Measurements from ENCODE around the gene NRXN3. TPM values are rescaled to one million over a fixed set of nuclear protein-coding genes. Genes with fewer than 3 reads are reported as not detected.

NRXN3 gene
- total and polyA plus RNA-seq, 2 experiments from 2014 or later: 1.0 to 1.8 TPM

DNA sequence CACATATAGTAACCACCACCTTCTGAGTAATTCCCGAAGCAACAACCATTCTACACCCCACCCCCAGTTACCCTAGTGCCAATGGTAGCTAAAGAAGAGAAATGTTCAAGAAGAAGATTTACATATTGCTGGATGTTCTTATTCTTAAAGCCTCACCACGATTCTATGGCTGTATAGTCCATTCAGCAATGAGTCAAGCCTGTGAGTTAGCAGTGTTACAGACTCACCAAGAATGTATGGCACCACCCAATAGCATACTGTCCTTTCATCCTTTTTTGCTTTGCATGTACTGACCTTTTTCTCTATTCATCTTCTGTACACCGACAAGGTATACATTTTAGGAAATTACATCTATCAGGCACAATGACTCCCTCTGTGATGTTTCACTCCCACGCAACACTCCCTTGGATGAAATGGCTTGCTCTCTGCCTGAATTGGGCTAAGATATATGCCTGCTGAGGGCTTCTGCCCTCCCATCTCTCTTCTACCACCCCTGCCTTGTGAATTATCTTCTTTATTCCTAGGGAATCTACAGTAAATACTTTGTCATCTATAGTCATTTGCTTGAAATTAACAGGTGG, 1095.3 kb downstream of the NRXN3 start:
- Histone ChIP-seq H2AFZ (no peak overlapping the region), H3K9me2 (ENCODE audit: insufficient read depth) (no peaks in the 10 kb centered on the region), H3K79me2 (replicated peaks; ENCODE audit: insufficient read depth) (no peaks in the 10 kb centered on the region), H3K27me3 (ENCODE audit: insufficient read depth) (no peaks in the 10 kb centered on the region), H3K4me1 (ENCODE audit: insufficient read depth) (no peaks in the 10 kb centered on the region), H3K27ac (ENCODE audit: low read depth) (no peak overlapping the region), H3K36me3 (ENCODE audit: insufficient read depth) (no peaks in the 10 kb centered on the region; the same call in 1 of the 2 replicates), H3K4me3 (no peak overlapping the region), H3F3A (replicated peaks; ENCODE audit: low read depth) (no peaks in the 10 kb centered on the region), H4K20me1 (replicated peaks; ENCODE audit: insufficient read depth) (no peaks in the 10 kb centered on the region), H3K4me2 (no peak overlapping the region)
- no peak for TF ChIP-seq POLR2AphosphoS5 (IDR thresholded peaks at IDR 0.05; ENCODE audit: low read depth)
- TF ChIP-seq, protein P1, sequence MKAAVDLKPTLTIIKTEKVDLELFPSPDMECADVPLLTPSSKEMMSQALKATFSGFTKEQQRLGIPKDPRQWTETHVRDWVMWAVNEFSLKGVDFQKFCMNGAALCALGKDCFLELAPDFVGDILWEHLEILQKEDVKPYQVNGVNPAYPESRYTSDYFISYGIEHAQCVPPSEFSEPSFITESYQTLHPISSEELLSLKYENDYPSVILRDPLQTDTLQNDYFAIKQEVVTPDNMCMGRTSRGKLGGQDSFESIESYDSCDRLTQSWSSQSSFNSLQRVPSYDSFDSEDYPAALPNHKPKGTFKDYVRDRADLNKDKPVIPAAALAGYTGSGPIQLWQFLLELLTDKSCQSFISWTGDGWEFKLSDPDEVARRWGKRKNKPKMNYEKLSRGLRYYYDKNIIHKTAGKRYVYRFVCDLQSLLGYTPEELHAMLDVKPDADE (IDR thresholded peaks at IDR 0.05): no peak
- no peak for TF ChIP-seq ZNF331 (CRISPR knock-in tag; IDR thresholded peaks at IDR 0.05; ENCODE audit: low read depth)
- TF ChIP-seq EZH2 (IDR thresholded peaks at IDR 0.05; ENCODE audit: low read depth, unreplicated experiment): no peak
- TF ChIP-seq, protein P2, sequence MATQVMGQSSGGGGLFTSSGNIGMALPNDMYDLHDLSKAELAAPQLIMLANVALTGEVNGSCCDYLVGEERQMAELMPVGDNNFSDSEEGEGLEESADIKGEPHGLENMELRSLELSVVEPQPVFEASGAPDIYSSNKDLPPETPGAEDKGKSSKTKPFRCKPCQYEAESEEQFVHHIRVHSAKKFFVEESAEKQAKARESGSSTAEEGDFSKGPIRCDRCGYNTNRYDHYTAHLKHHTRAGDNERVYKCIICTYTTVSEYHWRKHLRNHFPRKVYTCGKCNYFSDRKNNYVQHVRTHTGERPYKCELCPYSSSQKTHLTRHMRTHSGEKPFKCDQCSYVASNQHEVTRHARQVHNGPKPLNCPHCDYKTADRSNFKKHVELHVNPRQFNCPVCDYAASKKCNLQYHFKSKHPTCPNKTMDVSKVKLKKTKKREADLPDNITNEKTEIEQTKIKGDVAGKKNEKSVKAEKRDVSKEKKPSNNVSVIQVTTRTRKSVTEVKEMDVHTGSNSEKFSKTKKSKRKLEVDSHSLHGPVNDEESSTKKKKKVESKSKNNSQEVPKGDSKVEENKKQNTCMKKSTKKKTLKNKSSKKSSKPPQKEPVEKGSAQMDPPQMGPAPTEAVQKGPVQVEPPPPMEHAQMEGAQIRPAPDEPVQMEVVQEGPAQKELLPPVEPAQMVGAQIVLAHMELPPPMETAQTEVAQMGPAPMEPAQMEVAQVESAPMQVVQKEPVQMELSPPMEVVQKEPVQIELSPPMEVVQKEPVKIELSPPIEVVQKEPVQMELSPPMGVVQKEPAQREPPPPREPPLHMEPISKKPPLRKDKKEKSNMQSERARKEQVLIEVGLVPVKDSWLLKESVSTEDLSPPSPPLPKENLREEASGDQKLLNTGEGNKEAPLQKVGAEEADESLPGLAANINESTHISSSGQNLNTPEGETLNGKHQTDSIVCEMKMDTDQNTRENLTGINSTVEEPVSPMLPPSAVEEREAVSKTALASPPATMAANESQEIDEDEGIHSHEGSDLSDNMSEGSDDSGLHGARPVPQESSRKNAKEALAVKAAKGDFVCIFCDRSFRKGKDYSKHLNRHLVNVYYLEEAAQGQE (IDR thresholded peaks at IDR 0.05; ENCODE audit: unreplicated experiment): no peak
- no peak for TF ChIP-seq JUNB (IDR thresholded peaks at IDR 0.05; ENCODE audit: unreplicated experiment)
- TF ChIP-seq STAT1 (IDR thresholded peaks at IDR 0.05; ENCODE audit: unreplicated experiment): no peak
- TF ChIP-seq EZH2phosphoT487 (IDR thresholded peaks at IDR 0.05; ENCODE audit: unreplicated experiment): no peak
- TF ChIP-seq, protein P3, sequence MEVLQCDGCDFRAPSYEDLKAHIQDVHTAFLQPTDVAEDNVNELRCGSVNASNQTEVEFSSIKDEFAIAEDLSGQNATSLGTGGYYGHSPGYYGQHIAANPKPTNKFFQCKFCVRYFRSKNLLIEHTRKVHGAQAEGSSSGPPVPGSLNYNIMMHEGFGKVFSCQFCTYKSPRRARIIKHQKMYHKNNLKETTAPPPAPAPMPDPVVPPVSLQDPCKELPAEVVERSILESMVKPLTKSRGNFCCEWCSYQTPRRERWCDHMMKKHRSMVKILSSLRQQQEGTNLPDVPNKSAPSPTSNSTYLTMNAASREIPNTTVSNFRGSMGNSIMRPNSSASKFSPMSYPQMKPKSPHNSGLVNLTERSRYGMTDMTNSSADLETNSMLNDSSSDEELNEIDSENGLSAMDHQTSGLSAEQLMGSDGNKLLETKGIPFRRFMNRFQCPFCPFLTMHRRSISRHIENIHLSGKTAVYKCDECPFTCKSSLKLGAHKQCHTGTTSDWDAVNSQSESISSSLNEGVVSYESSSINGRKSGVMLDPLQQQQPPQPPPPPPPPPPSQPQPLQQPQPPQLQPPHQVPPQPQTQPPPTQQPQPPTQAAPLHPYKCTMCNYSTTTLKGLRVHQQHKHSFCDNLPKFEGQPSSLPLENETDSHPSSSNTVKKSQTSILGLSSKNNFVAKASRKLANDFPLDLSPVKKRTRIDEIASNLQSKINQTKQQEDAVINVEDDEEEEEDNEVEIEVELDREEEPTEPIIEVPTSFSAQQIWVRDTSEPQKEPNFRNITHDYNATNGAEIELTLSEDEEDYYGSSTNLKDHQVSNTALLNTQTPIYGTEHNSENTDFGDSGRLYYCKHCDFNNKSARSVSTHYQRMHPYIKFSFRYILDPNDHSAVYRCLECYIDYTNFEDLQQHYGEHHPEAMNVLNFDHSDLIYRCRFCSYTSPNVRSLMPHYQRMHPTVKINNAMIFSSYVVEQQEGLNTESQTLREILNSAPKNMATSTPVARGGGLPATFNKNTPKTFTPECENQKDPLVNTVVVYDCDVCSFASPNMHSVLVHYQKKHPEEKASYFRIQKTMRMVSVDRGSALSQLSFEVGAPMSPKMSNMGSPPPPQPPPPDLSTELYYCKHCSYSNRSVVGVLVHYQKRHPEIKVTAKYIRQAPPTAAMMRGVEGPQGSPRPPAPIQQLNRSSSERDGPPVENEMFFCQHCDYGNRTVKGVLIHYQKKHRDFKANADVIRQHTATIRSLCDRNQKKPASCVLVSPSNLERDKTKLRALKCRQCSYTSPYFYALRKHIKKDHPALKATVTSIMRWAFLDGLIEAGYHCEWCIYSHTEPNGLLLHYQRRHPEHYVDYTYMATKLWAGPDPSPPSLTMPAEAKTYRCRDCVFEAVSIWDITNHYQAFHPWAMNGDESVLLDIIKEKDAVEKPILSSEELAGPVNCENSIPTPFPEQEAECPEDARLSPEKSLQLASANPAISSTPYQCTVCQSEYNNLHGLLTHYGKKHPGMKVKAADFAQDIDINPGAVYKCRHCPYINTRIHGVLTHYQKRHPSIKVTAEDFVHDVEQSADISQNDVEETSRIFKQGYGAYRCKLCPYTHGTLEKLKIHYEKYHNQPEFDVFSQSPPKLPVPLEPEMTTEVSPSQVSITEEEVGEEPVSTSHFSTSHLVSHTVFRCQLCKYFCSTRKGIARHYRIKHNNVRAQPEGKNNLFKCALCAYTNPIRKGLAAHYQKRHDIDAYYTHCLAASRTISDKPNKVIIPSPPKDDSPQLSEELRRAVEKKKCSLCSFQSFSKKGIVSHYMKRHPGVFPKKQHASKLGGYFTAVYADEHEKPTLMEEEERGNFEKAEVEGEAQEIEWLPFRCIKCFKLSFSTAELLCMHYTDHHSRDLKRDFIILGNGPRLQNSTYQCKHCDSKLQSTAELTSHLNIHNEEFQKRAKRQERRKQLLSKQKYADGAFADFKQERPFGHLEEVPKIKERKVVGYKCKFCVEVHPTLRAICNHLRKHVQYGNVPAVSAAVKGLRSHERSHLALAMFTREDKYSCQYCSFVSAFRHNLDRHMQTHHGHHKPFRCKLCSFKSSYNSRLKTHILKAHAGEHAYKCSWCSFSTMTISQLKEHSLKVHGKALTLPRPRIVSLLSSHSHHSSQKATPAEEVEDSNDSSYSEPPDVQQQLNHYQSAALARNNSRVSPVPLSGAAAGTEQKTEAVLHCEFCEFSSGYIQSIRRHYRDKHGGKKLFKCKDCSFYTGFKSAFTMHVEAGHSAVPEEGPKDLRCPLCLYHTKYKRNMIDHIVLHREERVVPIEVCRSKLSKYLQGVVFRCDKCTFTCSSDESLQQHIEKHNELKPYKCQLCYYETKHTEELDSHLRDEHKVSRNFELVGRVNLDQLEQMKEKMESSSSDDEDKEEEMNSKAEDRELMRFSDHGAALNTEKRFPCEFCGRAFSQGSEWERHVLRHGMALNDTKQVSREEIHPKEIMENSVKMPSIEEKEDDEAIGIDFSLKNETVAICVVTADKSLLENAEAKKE (CRISPR knock-in tag; IDR thresholded peaks at IDR 0.05): no peak
- no peak for TF ChIP-seq CREB1 (CRISPR knock-in tag; IDR thresholded peaks at IDR 0.05; ENCODE audit: low read depth)
- no peak for TF ChIP-seq NANOG (IDR thresholded peaks at IDR 0.05; ENCODE audit: borderline replicate concordance)
- TF ChIP-seq, protein P4, sequence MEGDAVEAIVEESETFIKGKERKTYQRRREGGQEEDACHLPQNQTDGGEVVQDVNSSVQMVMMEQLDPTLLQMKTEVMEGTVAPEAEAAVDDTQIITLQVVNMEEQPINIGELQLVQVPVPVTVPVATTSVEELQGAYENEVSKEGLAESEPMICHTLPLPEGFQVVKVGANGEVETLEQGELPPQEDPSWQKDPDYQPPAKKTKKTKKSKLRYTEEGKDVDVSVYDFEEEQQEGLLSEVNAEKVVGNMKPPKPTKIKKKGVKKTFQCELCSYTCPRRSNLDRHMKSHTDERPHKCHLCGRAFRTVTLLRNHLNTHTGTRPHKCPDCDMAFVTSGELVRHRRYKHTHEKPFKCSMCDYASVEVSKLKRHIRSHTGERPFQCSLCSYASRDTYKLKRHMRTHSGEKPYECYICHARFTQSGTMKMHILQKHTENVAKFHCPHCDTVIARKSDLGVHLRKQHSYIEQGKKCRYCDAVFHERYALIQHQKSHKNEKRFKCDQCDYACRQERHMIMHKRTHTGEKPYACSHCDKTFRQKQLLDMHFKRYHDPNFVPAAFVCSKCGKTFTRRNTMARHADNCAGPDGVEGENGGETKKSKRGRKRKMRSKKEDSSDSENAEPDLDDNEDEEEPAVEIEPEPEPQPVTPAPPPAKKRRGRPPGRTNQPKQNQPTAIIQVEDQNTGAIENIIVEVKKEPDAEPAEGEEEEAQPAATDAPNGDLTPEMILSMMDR (conservative IDR thresholded peaks at IDR 0.05; ENCODE audit: low read depth in 2 of 2): no peak
- no peak for TF ChIP-seq ZNF114 (CRISPR knock-in tag; IDR thresholded peaks at IDR 0.05)
- no peaks in the 10 kb centered on the region for H3K36me3 Mint-ChIP-seq (ENCODE audit: low read depth)
- no peak overlapping the region for H3K27ac Mint-ChIP-seq
- H3K27me3 Mint-ChIP-seq (ENCODE audit: insufficient read depth, low read depth, poor library complexity): no peaks in the 10 kb centered on the region
- no peak for DNase-seq (ENCODE audit: low spot score)
- no peak overlapping the region for H3K4me3 Mint-ChIP-seq
- no peak for ATAC-seq
- no peaks in the 10 kb centered on the region for H3K4me1 Mint-ChIP-seq
- H3K9me3 Mint-ChIP-seq: no peaks in the 10 kb centered on the region

Data from GM23338 (cell line).